Renal cortex interstitium (tissue), 11 donors: ENCODE measurements around the gene GRAMD1C. TPM values are rescaled to one million over a fixed set of nuclear protein-coding genes. Genes with fewer than 3 reads are reported as not detected.

Experiments used
- DNase-seq, 11 donors: peaks; one replicate each; pipeline ENCODE4 v3.0.0-alpha.2; 2013; ENCODE audit warnings: low read depth in 9 of 11, low spot score in 4 of 11; ENCODE audit errors: extremely low read depth in 1 of 11
- polyA plus RNA-seq, 3 donors: library from polyadenylated mRNA; unstranded; fragments of 120-200 nt; gene quantifications; one replicate each; pipeline ENCODE4 v1.2.1, GENCODE V29; 2013; ENCODE audit not compliant: insufficient read length in 3 of 3

Gene GRAMD1C
- polyA plus RNA-seq, 3 donors = 18.8 to 30.6 (median 27.4) TPM

- peak in 10 of 11 donors; percentile 7 to 40 (median 23) for DNase-seq
Measured at GRCh38 chr3:113912552-113913236, 74.1 kb downstream of the GRAMD1C start.

GRCh38 chr3:113914646-113915045 lies 76.1 kb downstream of the GRAMD1C start:
- no peak for DNase-seq

- no peak for DNase-seq
Measured at GRCh38 chr3:113927556-113927955, 89.0 kb downstream of the GRAMD1C start.

- DNase-seq = no peak
Measured at GRCh38 chr3:113946831-113947230, 108.2 kb downstream of the GRAMD1C start.

- DNase-seq = peak in 9 of 11 donors; percentile 7 to 40 (median 31)
Measured at GRCh38 chr3:113947372-113948014, 108.9 kb downstream of the GRAMD1C start, which contains the start of gene ZDHHC23. Gene ZDHHC23 (plus strand): TSS chr3:113948013. CDS start chr3:113948803, 790 bp downstream.

- DNase-seq = peak in 9 of 11 donors; percentile 9 to 46 (median 24)
Measured at GRCh38 chr3:113948015-113948917, 109.7 kb downstream of the GRAMD1C start.

GRCh38 chr3:113952921-113953320 lies 114.3 kb downstream of the GRAMD1C start:
- DNase-seq = no peak

- DNase-seq = no peak
Measured at GRCh38 chr3:113953677-113954076, 115.1 kb downstream of the GRAMD1C start.

- no peak for DNase-seq
Measured at GRCh38 chr3:113954091-113954685, 115.6 kb downstream of the GRAMD1C start.

GRCh38 chr3:113963879-113964278 lies 125.3 kb downstream of the GRAMD1C start:
- DNase-seq = no peak

- no peak for DNase-seq
Measured at GRCh38 chr3:113966172-113966571, 127.6 kb downstream of the GRAMD1C start.

- DNase-seq = no peak
Measured at GRCh38 chr3:113968986-113969385, 130.4 kb downstream of the GRAMD1C start.

GRCh38 chr3:113977822-113978221 lies 139.2 kb downstream of the GRAMD1C start:
- no peak for DNase-seq

GRCh38 chr3:113979916-113980315 lies 141.3 kb downstream of the GRAMD1C start:
- no peak for DNase-seq

- DNase-seq = peak in 1 of 11 donors; percentile 1
Measured at GRCh38 chr3:113981803-113982202, 143.2 kb downstream of the GRAMD1C start.

GRCh38 chr3:113983544-113983943 lies 145.0 kb downstream of the GRAMD1C start:
- no peak for DNase-seq

GRCh38 chr3:113985541-113985940 lies 147.0 kb downstream of the GRAMD1C start:
- DNase-seq = no peak
